ENCODE measurements around the gene KCNMA1.

DNA sequence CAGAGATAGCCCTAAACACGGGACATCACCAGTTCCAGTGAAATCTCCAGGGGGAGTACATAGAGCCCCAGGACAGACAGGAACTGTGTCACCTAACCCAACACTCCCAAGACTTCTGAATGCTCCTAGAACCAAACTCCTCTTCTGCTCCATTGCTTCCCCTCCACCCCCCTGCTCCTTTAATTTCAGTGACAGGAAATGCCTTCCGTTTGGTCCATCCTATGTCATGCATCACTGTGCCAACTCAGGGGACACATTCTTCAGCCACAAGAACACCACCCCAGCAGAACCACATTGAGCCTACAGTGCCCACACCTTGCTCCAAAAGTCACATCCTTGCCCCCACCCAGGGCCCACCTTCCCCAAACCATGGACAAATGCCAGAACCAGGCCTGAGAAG is 100.5 kb downstream of the KCNMA1 start:
- TF ChIP-seq CTCF (IDR thresholded peaks at IDR 0.05) (no peak), POLR2A (IDR thresholded peaks at IDR 0.05) (no peak)
